22Rv1 (cell line): ENCODE data around the gene OR4K1.

Experiments
- H3K27ac ChIP-seq: fragments of 450-650 bp; 2 replicates; pipeline ENCODE4 v1.5.1; 2017
- ZFX ChIP-seq: fragments of 450-650 bp; IDR thresholded peaks from 2 replicates; pipeline ENCODE4 v1.6.1; 2017; ENCODE audit warnings: antibody characterized with exemption, borderline replicate concordance
- TF ChIP-seq, protein P1 (sequence below): fragments of 450-650 bp; IDR thresholded peaks from 2 replicates; pipeline ENCODE4 v1.5.1; 2017; ENCODE audit warnings: mild to moderate bottlenecking

Gene OR4K1, protein sequence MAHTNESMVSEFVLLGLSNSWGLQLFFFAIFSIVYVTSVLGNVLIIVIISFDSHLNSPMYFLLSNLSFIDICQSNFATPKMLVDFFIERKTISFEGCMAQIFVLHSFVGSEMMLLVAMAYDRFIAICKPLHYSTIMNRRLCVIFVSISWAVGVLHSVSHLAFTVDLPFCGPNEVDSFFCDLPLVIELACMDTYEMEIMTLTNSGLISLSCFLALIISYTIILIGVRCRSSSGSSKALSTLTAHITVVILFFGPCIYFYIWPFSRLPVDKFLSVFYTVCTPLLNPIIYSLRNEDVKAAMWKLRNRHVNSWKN

DNA sequence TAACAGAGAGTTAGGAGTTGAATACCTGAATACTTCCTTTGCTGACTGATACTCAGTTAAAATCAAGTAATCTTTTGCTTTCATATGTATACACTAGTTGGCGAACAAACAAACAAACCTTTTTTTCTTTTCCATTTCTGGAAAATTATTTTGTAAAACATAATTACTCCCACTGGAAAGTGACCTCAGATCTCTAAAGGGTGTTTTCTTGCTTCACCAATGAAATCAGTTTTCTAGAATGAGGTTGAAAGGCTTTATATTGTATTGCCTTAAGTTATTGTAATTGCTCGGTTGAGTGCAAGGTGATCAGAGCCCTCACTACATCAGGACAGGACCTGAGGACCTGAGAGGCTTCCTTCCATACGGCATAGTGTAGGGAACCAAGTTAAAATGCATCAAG, at the start of gene OR4K1:
TSS of gene OR4K1 (plus strand) at position 301 of the 400 bp plus-strand sequence. CDS start 4,750 bp downstream, outside the sequence.
- no peak within 1 kb of the TSS for H3K27ac ChIP-seq
- TF ChIP-seq, protein P1, sequence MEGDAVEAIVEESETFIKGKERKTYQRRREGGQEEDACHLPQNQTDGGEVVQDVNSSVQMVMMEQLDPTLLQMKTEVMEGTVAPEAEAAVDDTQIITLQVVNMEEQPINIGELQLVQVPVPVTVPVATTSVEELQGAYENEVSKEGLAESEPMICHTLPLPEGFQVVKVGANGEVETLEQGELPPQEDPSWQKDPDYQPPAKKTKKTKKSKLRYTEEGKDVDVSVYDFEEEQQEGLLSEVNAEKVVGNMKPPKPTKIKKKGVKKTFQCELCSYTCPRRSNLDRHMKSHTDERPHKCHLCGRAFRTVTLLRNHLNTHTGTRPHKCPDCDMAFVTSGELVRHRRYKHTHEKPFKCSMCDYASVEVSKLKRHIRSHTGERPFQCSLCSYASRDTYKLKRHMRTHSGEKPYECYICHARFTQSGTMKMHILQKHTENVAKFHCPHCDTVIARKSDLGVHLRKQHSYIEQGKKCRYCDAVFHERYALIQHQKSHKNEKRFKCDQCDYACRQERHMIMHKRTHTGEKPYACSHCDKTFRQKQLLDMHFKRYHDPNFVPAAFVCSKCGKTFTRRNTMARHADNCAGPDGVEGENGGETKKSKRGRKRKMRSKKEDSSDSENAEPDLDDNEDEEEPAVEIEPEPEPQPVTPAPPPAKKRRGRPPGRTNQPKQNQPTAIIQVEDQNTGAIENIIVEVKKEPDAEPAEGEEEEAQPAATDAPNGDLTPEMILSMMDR, result no peak

DNA sequence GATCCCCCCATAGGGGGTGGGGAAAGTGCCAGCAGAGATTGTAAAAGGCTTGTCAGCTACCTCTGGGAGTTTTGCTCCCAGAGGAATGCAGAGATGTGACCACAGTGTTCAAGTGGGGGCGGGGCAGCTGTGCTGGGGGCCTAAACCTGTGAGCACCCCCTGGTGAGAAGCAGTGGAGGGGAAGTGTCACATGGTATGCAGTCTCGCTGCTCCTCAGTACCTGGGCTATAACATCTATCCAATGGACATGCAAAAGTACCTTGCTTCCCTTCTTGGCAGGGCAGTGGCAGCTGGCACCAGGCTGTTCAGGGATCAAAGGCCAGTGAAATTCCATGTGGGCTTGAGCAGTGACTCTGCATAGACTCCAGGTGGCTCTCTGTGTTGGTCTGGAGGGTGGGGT, 35.4 kb upstream of the OR4K1 start:
- TF ChIP-seq ZFX, result no peak
- TF ChIP-seq, protein P1, result no peak
- no peak overlapping the region for H3K27ac ChIP-seq

DNA sequence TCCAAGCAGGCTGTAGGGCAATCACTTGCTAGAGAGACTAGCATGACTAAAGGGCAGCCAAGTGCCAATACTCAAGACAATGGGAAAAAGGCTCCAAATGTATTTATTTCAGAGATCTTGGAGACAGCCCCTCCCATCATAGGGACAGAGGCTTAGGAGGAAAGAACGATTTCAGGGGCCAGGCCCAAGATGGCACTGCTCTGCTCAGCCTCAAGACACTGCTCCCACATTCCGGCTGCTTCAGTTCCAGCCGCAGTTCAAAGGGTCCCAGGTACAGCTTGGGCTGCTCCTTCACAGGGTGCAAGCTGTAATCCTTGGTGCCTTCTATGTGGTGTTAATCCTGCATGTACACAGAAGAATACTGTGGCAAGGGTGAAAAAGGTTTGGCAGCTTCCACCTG, 29.7 kb upstream of the OR4K1 start:
- TF ChIP-seq ZFX, result no peak
- TF ChIP-seq, protein P1, result no peak
- H3K27ac ChIP-seq, result no peak overlapping the region

DNA sequence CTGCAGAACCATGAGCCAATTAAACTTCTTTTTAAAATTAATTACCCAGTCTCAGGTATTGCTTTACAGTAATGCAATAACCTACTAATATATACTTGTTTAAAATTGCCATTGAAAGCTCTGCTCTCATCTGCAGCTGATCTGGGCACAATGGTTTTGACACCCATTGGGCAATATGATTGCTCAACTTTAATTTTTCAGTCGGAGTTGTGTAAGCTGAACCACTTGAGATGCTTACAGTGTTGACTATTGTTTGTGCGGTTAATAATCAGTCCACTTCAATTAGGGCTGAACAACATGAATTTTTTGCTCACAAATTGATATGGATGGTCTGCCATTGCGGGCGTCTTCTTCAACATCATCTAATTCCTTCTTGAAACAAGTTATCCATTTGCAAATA, 28.3 kb upstream of the OR4K1 start:
- H3K27ac ChIP-seq, result no peak overlapping the region
- no peak for TF ChIP-seq ZFX
- TF ChIP-seq, protein P1, result no peak

DNA sequence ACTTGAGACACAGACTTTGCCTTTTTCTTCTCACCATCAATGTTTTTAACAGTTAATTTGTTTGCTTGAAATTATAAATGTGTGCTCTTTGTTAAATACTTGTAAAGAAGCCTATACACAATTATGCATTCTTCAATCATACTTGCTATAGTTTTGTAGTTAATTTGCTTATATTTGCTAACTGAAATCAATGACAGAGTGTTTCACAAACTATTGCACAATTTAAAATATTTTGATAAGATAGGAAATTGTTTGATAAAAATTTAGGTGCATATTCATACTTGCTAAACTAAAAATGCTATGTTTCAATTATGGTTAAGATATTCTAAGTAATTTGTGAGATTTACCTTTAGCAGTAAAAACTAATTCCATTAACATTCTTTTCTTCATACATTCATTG, 24.1 kb upstream of the OR4K1 start:
- no peak overlapping the region for H3K27ac ChIP-seq
- TF ChIP-seq, protein P1, result no peak
- TF ChIP-seq ZFX, result no peak

DNA sequence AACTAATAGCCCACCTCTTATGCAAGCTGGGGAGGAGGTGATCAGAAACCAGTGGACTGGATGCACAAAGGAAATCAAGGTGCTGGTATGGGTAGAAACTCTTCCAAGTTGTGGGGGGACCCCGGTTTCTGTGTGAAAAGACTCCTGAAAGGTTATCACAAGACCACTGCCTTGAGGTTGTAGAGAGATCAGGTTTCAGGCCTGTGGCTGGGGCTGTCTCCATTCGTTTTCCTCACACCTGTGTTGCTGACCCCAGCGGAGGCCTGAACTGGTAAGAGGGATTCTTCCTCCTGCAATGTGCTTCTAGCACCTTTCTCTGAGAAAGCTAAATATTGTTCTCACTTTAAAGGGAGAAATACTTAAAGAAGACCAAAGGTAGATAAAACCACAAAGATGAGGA, 19.6 kb upstream of the OR4K1 start:
- TF ChIP-seq, protein P1, result no peak
- TF ChIP-seq ZFX, result no peak
- no peak overlapping the region for H3K27ac ChIP-seq

DNA sequence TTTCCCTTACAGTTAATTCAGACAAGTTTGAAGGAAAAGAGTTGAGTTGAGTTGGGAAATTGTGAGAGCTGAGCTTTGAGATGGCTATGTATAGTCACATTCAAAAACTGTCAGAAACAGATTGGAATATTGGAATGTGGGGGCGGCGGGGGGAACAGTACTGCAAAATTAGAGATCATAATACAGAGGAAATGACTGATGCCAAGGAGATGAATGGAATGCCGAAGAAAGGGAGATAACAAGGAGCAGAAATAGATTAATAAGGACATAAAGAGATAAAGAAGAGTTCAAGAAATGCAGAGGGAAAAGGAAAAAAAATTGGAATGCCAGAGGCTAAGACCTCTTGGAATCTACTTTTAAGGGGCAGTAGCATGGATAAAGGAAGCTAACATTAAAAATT, 13.5 kb upstream of the OR4K1 start:
- TF ChIP-seq, protein P1, result no peak
- TF ChIP-seq ZFX, result no peak
- H3K27ac ChIP-seq, result no peak overlapping the region
